Pancreas (tissue), 10 donors: ENCODE results near the gene C19orf81. TPM values are rescaled to one million over a fixed set of nuclear protein-coding genes. Genes with fewer than 3 reads are reported as not detected.
"Not testable (repeated sequence)": the region's sequence is repeated elsewhere in the genome, so short reads cannot be mapped to it uniquely, and the experiment has no call there.

Experiments used
- ATAC-seq, 4 donors: fragments of 200-7000 bp; cut with Tn5 transposase; one replicate each; pipeline versions ENCODE4 v1.8.0 to v1.9.1; 2020; ENCODE audit warnings: mild to moderate bottlenecking in 4 of 4, moderate library complexity in 4 of 4
- DNase-seq, 6 donors: peaks; one replicate each; pipeline ENCODE4 v3.0.0-alpha.2; 2020
- FAIRE-seq: peaks from 2 replicates; lab custom pipeline; 2012; peaks lifted over from hg19 to GRCh38; lab: Jason Lieb, UNC
- H3K27ac ChIP-seq, 4 donors: fragments of 200-600 bp; sonication (generic); 1 replicate in 3 of 4; 2 replicates in 1 of 4; pipeline versions ENCODE4 v1.5.0 to v1.8.0; 2020
- H3K27me3 ChIP-seq, 4 donors: fragments of 200-600 bp; one replicate each; pipeline ENCODE4 v1.8.0; 2021
- H3K36me3 ChIP-seq, 3 donors: fragments of 200-600 bp; sonication (generic) in 1 of 3; one replicate each; pipeline versions ENCODE4 v1.5.0 to v1.8.0; 2020 to 2021
- H3K4me1 ChIP-seq, 3 donors: fragments of 200-600 bp; one replicate each; pipeline ENCODE4 v1.8.0; 2021
- H3K4me3 ChIP-seq, 4 donors: fragments of 200-600 bp; sonication (generic) in 2 of 4; one replicate each; pipeline versions ENCODE4 v1.5.0 to v1.8.0; 2020 to 2021
- H3K9me3 ChIP-seq, 4 donors: fragments of 200-600 bp; one replicate each; pipeline ENCODE4 v1.8.0; 2021
- CTCF ChIP-seq, 4 donors: fragments of 200-600 bp; sonication (generic) in 3 of 4; IDR thresholded peaks; one replicate each; pipeline versions ENCODE4 v1.5.0 to v1.8.0; 2021; ENCODE audit warnings: antibody characterized with exemption in 4 of 4
- WGBS, 2 donors: extraction: QIAGEN DNeasy Blood & Tissue Kit; methylation state at CpG; one replicate each; pipeline ENCODE4 v1.1.7; 2013; 5-methylcytosine and 5-hydroxymethylcytosine counted together
- intact Hi-C, 3 donors: fragments of 100-400 bp; cut with DNase I; formaldehyde crosslinking; loops; one replicate each; pipeline versions ENCODE4 v1.11.1 to v1.14.2; 2022
- polyA plus RNA-seq, 2 donors: library from polyadenylated mRNA; stranded (reverse); fragments of 200-250 nt; gene quantifications; one replicate each; pipeline ENCODE4 v1.2.3, GENCODE V29; 2013
- total RNA-seq, 6 donors: library from RNA; stranded (reverse); fragmentation: NEBNext Ultra II Directional in 4 of 6; extraction: Animal tissue kit (Norgen Biotek cat#: 25700) in 4 of 6; gene quantifications; one replicate each; pipeline versions ENCODE4 v1.2.1 to v1.2.4, GENCODE V29; 2021 to 2023
- donor health status: healthy with polysubstance abuse.
- donor health status: DM: no; HTN: no; CAD: no; lungs with moderate emphysema.
- donor health status: DM: no; HTN: no; CAD: no.
- donor health status: control.
- donor health status: control.
- donor health status: Bipolar disorder and iron deficiency.
- donor health status: DM: yes; HTN: yes; CAD: no.
- donor health status: DM: no; HTN: no; CAD: no.
- donor health status: DM: no; HTN: no; CAD: no.
- donor health status: DM: yes; HTN: yes; CAD: no.

C19orf81 gene
- total and polyA plus RNA-seq, 8 donors: 0.40 to 1.2 (median 0.91) TPM; not detected in 3

- H3K36me3 ChIP-seq, DNase-seq, FAIRE-seq, H3K9me3 ChIP-seq, H3K4me3 ChIP-seq, H3K27me3 ChIP-seq, intact Hi-C loops, H3K4me1 ChIP-seq, ATAC-seq, H3K27ac ChIP-seq: not testable (repeated sequence)
- WGBS, 2 donors: 57 to 74% methylated on average over 5 of the region's 5 CpGs
Measured at GRCh38 chr19:50619184-50619583, 30.1 kb upstream of the C19orf81 start.

GRCh38 chr19:50620394-50620906 is 28.8 kb upstream of the C19orf81 start:
- H3K36me3 ChIP-seq, intact Hi-C loops, DNase-seq, H3K9me3 ChIP-seq, FAIRE-seq, H3K4me1 ChIP-seq, H3K27me3 ChIP-seq, H3K27ac ChIP-seq, ATAC-seq, H3K4me3 ChIP-seq: not testable (repeated sequence)
- WGBS, 2 donors: 81 to 84% methylated on average over 3 of the region's 5 CpGs

GRCh38 chr19:50624949-50625600 is 24.2 kb upstream of the C19orf81 start:
- no peak for TF ChIP-seq CTCF (IDR thresholded peaks at IDR 0.05)
- no peak overlapping the region for H3K4me3 ChIP-seq
- ATAC-seq (no peak), DNase-seq (no peak), FAIRE-seq (no peak)
- no peaks in the 10 kb centered on the region for H3K27me3 ChIP-seq
- H3K9me3 ChIP-seq: no peaks in the 10 kb centered on the region
- no peaks in the 10 kb centered on the region for H3K36me3 ChIP-seq
- no peak overlapping the region for H3K27ac ChIP-seq
- no peaks in the 10 kb centered on the region for H3K4me1 ChIP-seq
- 78 to 86% methylated on average over 44 of the region's 44 CpGs for WGBS, 2 donors
- intact Hi-C loops: no loop called here

- Histone ChIP-seq H3K36me3 (no peaks in the 10 kb centered on the region), H3K4me1 (no peaks in the 10 kb centered on the region), H3K4me3 (no peak overlapping the region), H3K9me3 (no peaks in the 10 kb centered on the region), H3K27ac (no peak overlapping the region), H3K27me3 (no peaks in the 10 kb centered on the region)
- ATAC-seq: no peak
- WGBS, 2 donors: 48 to 76% methylated on average over 4 of the region's 4 CpGs
- DNase-seq: no peak
- intact Hi-C loops: no loop called here
- no peak for FAIRE-seq
- TF ChIP-seq CTCF (IDR thresholded peaks at IDR 0.05): no peak
Measured at GRCh38 chr19:50626011-50626410, 23.2 kb upstream of the C19orf81 start.

- no peaks in the 10 kb centered on the region for H3K36me3 ChIP-seq
- H3K4me1 ChIP-seq: no peaks in the 10 kb centered on the region
- no peak overlapping the region for H3K4me3 ChIP-seq
- no peak for FAIRE-seq
- DNase-seq: no peak
- no peaks in the 10 kb centered on the region for H3K27me3 ChIP-seq
- no peak for TF ChIP-seq CTCF (IDR thresholded peaks at IDR 0.05)
- intact Hi-C loops: no loop called here
- no peaks in the 10 kb centered on the region for H3K9me3 ChIP-seq
- 43 to 50% methylated on average over 4 of the region's 4 CpGs for WGBS, 2 donors
- ATAC-seq: no peak
- H3K27ac ChIP-seq: no peak overlapping the region
Measured at GRCh38 chr19:50626795-50627194, 22.4 kb upstream of the C19orf81 start.

- ATAC-seq: no peak
- WGBS, 2 donors: 70% methylated on average over 5 of the region's 5 CpGs
- Histone ChIP-seq H3K4me3 (no peak overlapping the region), H3K9me3 (no peaks in the 10 kb centered on the region), H3K4me1 (no peaks in the 10 kb centered on the region), H3K36me3 (no peaks in the 10 kb centered on the region), H3K27ac (no peak overlapping the region), H3K27me3 (no peaks in the 10 kb centered on the region)
- FAIRE-seq: no peak
- no peak for DNase-seq
- no peak for TF ChIP-seq CTCF (IDR thresholded peaks at IDR 0.05)
- intact Hi-C loops: no loop called here
Measured at GRCh38 chr19:50628146-50628545, 21.1 kb upstream of the C19orf81 start.
